ENCODE measurements around the gene ATP2A3.

GRCh38 chr17:3979290-3979611, 15.0 kb upstream of the ATP2A3 start:
- no peak for TF ChIP-seq TAF1 (IDR thresholded peaks at IDR 0.05; ENCODE audit: low read depth, low read length)
- no peak for TF ChIP-seq POU2F2 (IDR thresholded peaks at IDR 0.05; ENCODE audit: low read depth, low read length)

Data from GM12891 (cell line).